GM12875 (cell line): ENCODE results near the gene SH3PXD2B.

Experiments
- H3K4me3 ChIP-seq: one replicate; pipeline ENCODE4 v1.5.1; 2011; ENCODE audit warnings: low read depth, low read length, control low read depth
- TF ChIP-seq, protein P1 (sequence below): IDR thresholded peaks from 2 replicates; pipeline ENCODE4 v1.5.1; 2011; ENCODE audit warnings: low read depth, mild to moderate bottlenecking, control low read depth, inconsistent platforms, low read length, moderate library complexity, borderline replicate concordance; ENCODE audit not compliant: insufficient read depth

Gene SH3PXD2B

GRCh38 chr5:172453206-172453985 is 929 bp downstream of the SH3PXD2B start:
- H3K4me3 ChIP-seq = no peak overlapping the region
- TF ChIP-seq, protein P1, sequence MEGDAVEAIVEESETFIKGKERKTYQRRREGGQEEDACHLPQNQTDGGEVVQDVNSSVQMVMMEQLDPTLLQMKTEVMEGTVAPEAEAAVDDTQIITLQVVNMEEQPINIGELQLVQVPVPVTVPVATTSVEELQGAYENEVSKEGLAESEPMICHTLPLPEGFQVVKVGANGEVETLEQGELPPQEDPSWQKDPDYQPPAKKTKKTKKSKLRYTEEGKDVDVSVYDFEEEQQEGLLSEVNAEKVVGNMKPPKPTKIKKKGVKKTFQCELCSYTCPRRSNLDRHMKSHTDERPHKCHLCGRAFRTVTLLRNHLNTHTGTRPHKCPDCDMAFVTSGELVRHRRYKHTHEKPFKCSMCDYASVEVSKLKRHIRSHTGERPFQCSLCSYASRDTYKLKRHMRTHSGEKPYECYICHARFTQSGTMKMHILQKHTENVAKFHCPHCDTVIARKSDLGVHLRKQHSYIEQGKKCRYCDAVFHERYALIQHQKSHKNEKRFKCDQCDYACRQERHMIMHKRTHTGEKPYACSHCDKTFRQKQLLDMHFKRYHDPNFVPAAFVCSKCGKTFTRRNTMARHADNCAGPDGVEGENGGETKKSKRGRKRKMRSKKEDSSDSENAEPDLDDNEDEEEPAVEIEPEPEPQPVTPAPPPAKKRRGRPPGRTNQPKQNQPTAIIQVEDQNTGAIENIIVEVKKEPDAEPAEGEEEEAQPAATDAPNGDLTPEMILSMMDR = no peak

DNA sequence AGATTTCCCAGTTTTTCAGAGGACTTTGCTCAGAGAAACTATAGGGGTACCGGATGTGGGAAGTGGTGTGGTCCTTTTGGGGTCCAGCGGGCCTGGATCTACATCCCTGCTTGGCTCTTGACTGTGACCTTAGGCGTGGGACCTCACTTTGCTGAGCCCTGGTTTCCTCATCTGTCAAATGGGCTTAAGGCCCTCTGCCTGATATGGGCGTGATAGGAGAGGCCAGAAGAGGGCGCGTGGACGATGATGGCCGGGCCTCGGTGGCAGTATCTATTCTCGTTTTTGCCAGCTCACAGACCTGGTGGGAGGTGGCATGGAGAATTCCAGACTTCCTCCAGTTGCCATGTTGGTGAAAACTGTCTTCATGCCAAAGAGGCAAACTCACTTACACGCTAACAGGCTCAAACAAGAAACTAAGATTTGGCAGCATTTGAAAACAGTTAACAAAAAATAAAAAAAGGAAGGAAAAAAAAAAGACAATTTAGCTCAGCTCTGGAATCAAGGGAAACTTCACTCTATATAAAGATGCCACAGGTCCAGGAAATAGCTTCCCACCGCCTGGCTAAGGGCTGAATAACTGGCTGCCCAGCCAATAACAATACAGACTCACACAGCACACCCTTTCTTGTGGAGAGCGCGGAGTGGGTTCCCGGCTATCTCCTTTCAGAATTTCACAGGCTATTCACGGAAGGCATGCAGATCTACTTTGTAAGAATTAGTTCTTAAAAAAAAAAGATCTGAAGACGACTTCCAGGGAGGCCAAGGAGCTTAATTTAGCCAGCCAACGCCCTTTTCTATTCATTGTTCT is 1.7 kb downstream of the SH3PXD2B start:
- TF ChIP-seq, protein P1 = peak; percentile 23; the same call in 1 of the 2 replicates
- no peak overlapping the region for H3K4me3 ChIP-seq

GRCh38 chr5:172451771-172452197 is 2.5 kb downstream of the SH3PXD2B start:
- H3K4me3 ChIP-seq = no peak overlapping the region
- TF ChIP-seq, protein P1 = no peak

DNA sequence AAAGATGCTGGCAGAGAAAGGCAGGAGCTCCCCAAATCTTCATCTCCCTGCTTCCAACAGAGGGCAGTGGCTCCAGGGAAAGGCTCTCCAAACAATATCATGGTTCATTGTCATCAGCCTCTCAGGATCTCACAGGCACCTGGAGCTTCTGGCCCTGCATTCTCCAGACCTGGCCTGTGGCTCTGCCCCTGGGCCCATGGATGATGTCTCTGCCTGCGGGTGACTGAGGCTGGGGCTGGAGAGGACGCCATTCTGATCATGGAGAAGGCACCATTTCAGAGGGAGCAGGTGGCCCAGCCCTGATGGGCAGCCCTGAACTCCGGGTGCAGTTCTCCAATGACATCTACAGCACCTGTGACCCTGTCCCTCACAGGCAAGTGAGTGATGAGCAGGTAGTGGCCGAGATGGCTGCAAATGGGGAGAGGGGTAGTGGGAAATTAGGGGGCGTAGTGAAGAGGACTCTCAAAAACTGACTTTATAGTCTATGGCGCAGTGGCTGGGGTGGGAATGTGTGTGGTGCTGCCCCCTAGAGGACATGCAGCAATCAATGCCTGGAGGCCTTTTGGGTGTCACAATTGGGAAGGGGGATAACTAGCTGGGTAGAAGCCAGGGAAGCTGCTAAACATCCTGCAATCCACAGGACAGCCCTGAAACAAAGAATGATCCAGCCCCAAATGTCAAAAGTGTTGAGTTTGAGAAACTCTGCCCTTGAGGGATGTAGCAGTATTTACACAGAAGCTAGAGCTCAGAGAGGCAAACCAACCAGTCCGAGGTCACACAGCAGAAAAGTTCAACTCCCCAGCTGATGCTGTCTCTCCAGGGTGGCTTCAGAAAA is 3.2 kb downstream of the SH3PXD2B start:
- no peak overlapping the region for H3K4me3 ChIP-seq
- TF ChIP-seq, protein P1 = peak; percentile 69; the same call in 1 of the 2 replicates

- TF ChIP-seq, protein P1 = no peak
- no peak overlapping the region for H3K4me3 ChIP-seq
Measured at GRCh38 chr5:172450453-172450852, 3.9 kb downstream of the SH3PXD2B start.

DNA sequence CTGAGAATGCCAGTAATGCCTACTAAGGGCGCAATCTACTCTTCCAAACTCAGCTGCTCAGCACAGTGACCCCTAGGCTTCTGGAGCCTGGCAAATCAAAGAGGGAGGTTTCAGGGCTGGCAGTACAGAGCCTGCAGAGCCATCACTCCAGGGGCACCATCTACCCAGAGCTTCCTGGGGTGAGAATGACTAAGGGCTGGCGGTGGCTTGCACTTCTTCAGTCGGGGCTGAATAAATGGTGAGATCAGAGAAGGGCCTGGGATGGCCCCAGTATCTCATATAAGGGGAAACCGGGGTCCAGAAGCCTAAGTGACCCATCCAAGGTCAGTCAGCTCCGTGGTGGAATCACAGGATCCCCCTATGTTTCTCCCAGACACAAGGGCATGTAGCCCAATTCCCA is 5.3 kb downstream of the SH3PXD2B start:
- no peak overlapping the region for H3K4me3 ChIP-seq
- TF ChIP-seq, protein P1 = no peak
